PFSK-1 (cell line): ENCODE results near the gene CTNS.

ENCODE experiments used
- FOXP2 ChIP-seq: optimal IDR thresholded peaks from 2 replicates; pipeline ENCODE3; 2011; ENCODE audit warnings: borderline replicate concordance, control low read depth, inconsistent platforms; ENCODE audit not compliant: insufficient read depth; ENCODE audit errors: extremely low read length, extremely low read depth
- POLR2AphosphoS5 ChIP-seq: IDR thresholded peaks from 2 replicates; pipeline ENCODE4 v1.6.1; 2012; ENCODE audit warnings: low read depth, mild to moderate bottlenecking, control low read depth, low read length, moderate library complexity
- REST ChIP-seq, 2 experiments: IDR thresholded peaks; 2 replicates each; pipeline versions ENCODE4 v1.6.1 to v1.8.0; 2011 to 2012; ENCODE audit warnings: low read depth in 2 of 2, low read length in 2 of 2, control low read depth in 1 of 2, inconsistent platforms in 1 of 2, mild to moderate bottlenecking in 1 of 2, moderate library complexity in 1 of 2; ENCODE audit not compliant: insufficient read depth in 1 of 2
- SIN3A ChIP-seq: IDR thresholded peaks from 2 replicates; pipeline ENCODE4 v1.6.1; 2012; ENCODE audit warnings: mild to moderate bottlenecking, low read length, moderate library complexity, borderline replicate concordance; ENCODE audit not compliant: insufficient read depth
- TAF1 ChIP-seq: IDR thresholded peaks from 2 replicates; pipeline ENCODE4 v1.6.1; 2012; ENCODE audit warnings: low read length, control low read depth, borderline replicate concordance; ENCODE audit not compliant: insufficient read depth

CTNS gene

GRCh38 chr17:3660311-3660891, 23.8 kb downstream of the CTNS start:
- TF ChIP-seq REST (IDR thresholded peaks at IDR 0.05; ENCODE audit: insufficient read depth in 1 of 2, low read depth in 2 of 2, low read length in 2 of 2) (no peak), POLR2AphosphoS5 (no peak)

GRCh38 chr17:3663102-3664011, 26.8 kb downstream of the CTNS start:
- TF ChIP-seq POLR2AphosphoS5 (no peak), TAF1 (no peak), FOXP2 (no peak), REST (IDR thresholded peaks at IDR 0.05; ENCODE audit: insufficient read depth in 1 of 2, low read depth in 2 of 2, low read length in 2 of 2) (no peak), SIN3A (no peak)

- TF ChIP-seq TAF1 (no peak), SIN3A (no peak), REST (IDR thresholded peaks at IDR 0.05; ENCODE audit: insufficient read depth in 1 of 2, low read depth in 2 of 2, low read length in 2 of 2) (no peak), FOXP2 (no peak), POLR2AphosphoS5 (no peak)
These were observed 29.3 kb downstream of the CTNS start for GRCh38 chr17:3665834-3666233.

- no peak for TF ChIP-seq REST (IDR thresholded peaks at IDR 0.05; ENCODE audit: insufficient read depth in 1 of 2, low read depth in 2 of 2, low read length in 2 of 2)
- TF ChIP-seq SIN3A: no peak
- TF ChIP-seq TAF1: no peak
- no peak for TF ChIP-seq POLR2AphosphoS5
- TF ChIP-seq FOXP2: no peak
These were observed 30.0 kb downstream of the CTNS start for GRCh38 chr17:3666516-3666915.
